HEK293T (cell line): ENCODE measurements around the gene STAG1.

Experiments used
- ARNT ChIP-seq: fragments of 450-650 bp; IDR thresholded peaks from 2 replicates; pipeline ENCODE4 v1.6.1; 2017; ENCODE audit warnings: mild to moderate bottlenecking
- BHLHE40 ChIP-seq: fragments of 450-650 bp; IDR thresholded peaks from 2 replicates; pipeline ENCODE4 v1.6.1; 2016; ENCODE audit warnings: mild to moderate bottlenecking, moderate library complexity, borderline replicate concordance
- CTBP1 ChIP-seq: fragments of 450-650 bp; IDR thresholded peaks from 2 replicates; pipeline ENCODE4 v1.6.1; 2016; ENCODE audit warnings: borderline replicate concordance
- ELF4 ChIP-seq: fragments of 450-650 bp; IDR thresholded peaks from 2 replicates; pipeline ENCODE4 v1.6.1; 2017; ENCODE audit warnings: antibody characterized with exemption
- FOXA1 ChIP-seq: fragments of 450-650 bp; IDR thresholded peaks from 2 replicates; pipeline ENCODE4 v1.6.1; 2016; ENCODE audit warnings: mild to moderate bottlenecking
- FOXK2 ChIP-seq: fragments of 450-650 bp; IDR thresholded peaks from 2 replicates; pipeline ENCODE4 v1.6.1; 2016; ENCODE audit warnings: mild to moderate bottlenecking
- FOXM1 ChIP-seq: fragments of 450-650 bp; IDR thresholded peaks from 2 replicates; pipeline ENCODE4 v1.6.1; 2017; ENCODE audit warnings: mild to moderate bottlenecking, borderline replicate concordance
- HDGF ChIP-seq: fragments of 450-650 bp; IDR thresholded peaks from 2 replicates; pipeline ENCODE4 v1.6.1; 2017; ENCODE audit warnings: antibody characterized with exemption, borderline replicate concordance
- LEF1 ChIP-seq: fragments of 450-650 bp; IDR thresholded peaks from 2 replicates; pipeline ENCODE4 v1.6.1; 2017; ENCODE audit warnings: mild to moderate bottlenecking, borderline replicate concordance
- NFRKB ChIP-seq: fragments of 450-650 bp; IDR thresholded peaks from 2 replicates; pipeline ENCODE4 v1.6.1; 2016; ENCODE audit warnings: mild to moderate bottlenecking, moderate library complexity
- PKNOX1 ChIP-seq: fragments of 450-650 bp; IDR thresholded peaks from 2 replicates; pipeline ENCODE4 v1.6.1; 2016
- SP1 ChIP-seq: fragments of 450-650 bp; IDR thresholded peaks from 2 replicates; pipeline ENCODE4 v1.6.1; 2017
- SUZ12 ChIP-seq: fragments of 450-650 bp; IDR thresholded peaks from 2 replicates; pipeline ENCODE4 v1.6.1; 2016; ENCODE audit warnings: mild to moderate bottlenecking
- ZNF384 ChIP-seq: fragments of 450-650 bp; IDR thresholded peaks from 2 replicates; pipeline ENCODE4 v1.6.1; 2016

GRCh38 chr3:136658946-136659682, 93.1 kb downstream of the STAG1 start:
- TF ChIP-seq FOXK2 (no peak), ELF4 (no peak), FOXA1 (no peak), NFRKB (no peak), FOXM1 (no peak), HDGF (no peak), SP1 (no peak), ZNF384 (no peak), LEF1 (no peak), PKNOX1 (0 out of 2 replicates have a peak, but pooled peaks have one; percentile 17), BHLHE40 (no peak), CTBP1 (no peak), ARNT (no peak), SUZ12 (no peak)
